DMS114 treated with DMSO at 0.1 percent for 48 hours (cell line): Measurements from ENCODE around the gene PHLPP1.
A peak's percentile ranks its signal among the peaks of the same experiment; 100 is the strongest.
"Not testable (repeated sequence)": the region's sequence is repeated elsewhere in the genome, so short reads cannot be mapped to it uniquely, and the experiment has no call there.

Source experiments
- DNase-seq: peaks from one replicate; lab custom pipeline; 2025; ENCODE audit not compliant: unreplicated experiment; lab: John Stamatoyannopoulos, UW

The PHLPP1 gene

GRCh38 chr18:62715436-62715758 lies at the start of gene PHLPP1:
PHLPP1 (plus strand) TSS chr18:62715541; CDS start chr18:62715684, 143 bp downstream.
- DNase-seq: no peak

GRCh38 chr18:62669225-62669624 lies 46.1 kb upstream of the PHLPP1 start:
- no peak for DNase-seq

- no peak for DNase-seq
These were observed 44.8 kb upstream of the PHLPP1 start for GRCh38 chr18:62670573-62670972.

- DNase-seq: no peak
These were observed 42.7 kb upstream of the PHLPP1 start for GRCh38 chr18:62672600-62672999.

GRCh38 chr18:62678847-62679485 lies 36.4 kb upstream of the PHLPP1 start:
- DNase-seq: no peak

GRCh38 chr18:62682371-62682770 lies 33.0 kb upstream of the PHLPP1 start:
- DNase-seq: no peak

- no peak for DNase-seq
These were observed 31.4 kb upstream of the PHLPP1 start for GRCh38 chr18:62683935-62684334.

- no peak for DNase-seq
These were observed 26.5 kb upstream of the PHLPP1 start for GRCh38 chr18:62688743-62689317.

- no peak for DNase-seq
These were observed 25.0 kb upstream of the PHLPP1 start for GRCh38 chr18:62690236-62690815.

GRCh38 chr18:62693659-62694058 lies 21.7 kb upstream of the PHLPP1 start:
- no peak for DNase-seq

- DNase-seq: no peak
These were observed 17.7 kb upstream of the PHLPP1 start for GRCh38 chr18:62697636-62698035.

GRCh38 chr18:62702259-62702658 lies 13.1 kb upstream of the PHLPP1 start:
- no peak for DNase-seq

GRCh38 chr18:62706879-62707278 lies 8.5 kb upstream of the PHLPP1 start:
- DNase-seq: not testable (repeated sequence)

GRCh38 chr18:62709908-62710307 lies 5.4 kb upstream of the PHLPP1 start:
- not testable (repeated sequence) for DNase-seq

GRCh38 chr18:62710417-62710816 lies 4.9 kb upstream of the PHLPP1 start:
- DNase-seq: no peak

GRCh38 chr18:62711781-62712180 lies 3.6 kb upstream of the PHLPP1 start:
- no peak for DNase-seq

- no peak for DNase-seq
These were observed 1.6 kb upstream of the PHLPP1 start for GRCh38 chr18:62713651-62714247.

GRCh38 chr18:62714671-62715435 lies 488 bp upstream of the PHLPP1 start:
- peak; percentile 95 for DNase-seq

GRCh38 chr18:62715759-62716615 lies 646 bp downstream of the PHLPP1 start:
- DNase-seq: no peak

GRCh38 chr18:62716619-62717168 lies 1.4 kb downstream of the PHLPP1 start:
- no peak for DNase-seq
